ENCODE data around the gene ADD2.

Gene ADD2

GRCh38 chr2:70796262-70796661 lies 28.3 kb upstream of the ADD2 start:
- no peak for ATAC-seq
- TF ChIP-seq POU6F1 (CRISPR knock-in tag; IDR thresholded peaks at IDR 0.05; ENCODE audit: borderline replicate concordance, low read depth) (no peak), ZNF8 (CRISPR knock-in tag; IDR thresholded peaks at IDR 0.05) (no peak), SNAI2 (CRISPR knock-in tag; IDR thresholded peaks at IDR 0.05) (no peak), ZFP30 (CRISPR knock-in tag; IDR thresholded peaks at IDR 0.05) (no peak), GLIS3 (CRISPR knock-in tag; IDR thresholded peaks at IDR 0.05) (no peak), TSHZ2 (CRISPR knock-in tag; IDR thresholded peaks at IDR 0.05) (no peak), ARNTL (CRISPR knock-in tag; IDR thresholded peaks at IDR 0.05; ENCODE audit: borderline replicate concordance, low read depth) (no peak), BACH2 (CRISPR knock-in tag; IDR thresholded peaks at IDR 0.05; ENCODE audit: borderline replicate concordance) (no peak), CREB5 (CRISPR knock-in tag; IDR thresholded peaks at IDR 0.05; ENCODE audit: low read depth) (no peak), TCF4 (CRISPR knock-in tag; IDR thresholded peaks at IDR 0.05; ENCODE audit: borderline replicate concordance) (no peak), PATZ1 (CRISPR knock-in tag; IDR thresholded peaks at IDR 0.05; ENCODE audit: borderline replicate concordance) (no peak), TOX (CRISPR knock-in tag; IDR thresholded peaks at IDR 0.05; ENCODE audit: borderline replicate concordance) (no peak), ISL1 (CRISPR knock-in tag; IDR thresholded peaks at IDR 0.05) (no peak), CSDC2 (CRISPR knock-in tag; IDR thresholded peaks at IDR 0.05) (no peak), ESRRG (CRISPR knock-in tag; IDR thresholded peaks at IDR 0.05) (no peak), ZC3H10 (CRISPR knock-in tag; IDR thresholded peaks at IDR 0.05) (no peak)

GRCh38 chr2:70795164-70795995 lies 27.4 kb upstream of the ADD2 start:
- no peak for ATAC-seq
- TF ChIP-seq ZC3H10 (CRISPR knock-in tag; IDR thresholded peaks at IDR 0.05): no peak
- TF ChIP-seq PPARA (CRISPR knock-in tag; IDR thresholded peaks at IDR 0.05; ENCODE audit: borderline replicate concordance): no peak
- TF ChIP-seq ZFP3 (CRISPR knock-in tag; IDR thresholded peaks at IDR 0.05): no peak
- TF ChIP-seq CREB5 (CRISPR knock-in tag; IDR thresholded peaks at IDR 0.05; ENCODE audit: low read depth): no peak
- TF ChIP-seq OSR1 (CRISPR knock-in tag; IDR thresholded peaks at IDR 0.05): no peak
- no peak for TF ChIP-seq TSHZ2 (CRISPR knock-in tag; IDR thresholded peaks at IDR 0.05)
- TF ChIP-seq ZFP30 (CRISPR knock-in tag; IDR thresholded peaks at IDR 0.05): no peak
- no peak for TF ChIP-seq ISL1 (CRISPR knock-in tag; IDR thresholded peaks at IDR 0.05)
- TF ChIP-seq ARNTL (CRISPR knock-in tag; IDR thresholded peaks at IDR 0.05; ENCODE audit: borderline replicate concordance, low read depth): no peak
- no peak for TF ChIP-seq RARB (CRISPR knock-in tag; IDR thresholded peaks at IDR 0.05)
- no peak for TF ChIP-seq POU6F1 (CRISPR knock-in tag; IDR thresholded peaks at IDR 0.05; ENCODE audit: borderline replicate concordance, low read depth)
- TF ChIP-seq SNAI2 (CRISPR knock-in tag; IDR thresholded peaks at IDR 0.05): no peak
- no peak for TF ChIP-seq PATZ1 (CRISPR knock-in tag; IDR thresholded peaks at IDR 0.05; ENCODE audit: borderline replicate concordance)
- TF ChIP-seq BACH2 (CRISPR knock-in tag; IDR thresholded peaks at IDR 0.05; ENCODE audit: borderline replicate concordance): no peak

All from SK-N-SH treated with all-trans-retinoic acid at 6 μM for 48 hours (cell line).